Gastrocnemius medialis (tissue), 4 donors: ENCODE measurements around the gene TAAR6.
"Not testable (repeated sequence)": the region's sequence is repeated elsewhere in the genome, so short reads cannot be mapped to it uniquely, and the experiment has no call there.

Source experiments
- POLR2A ChIP-seq, 2 donors: fragments of 450-650 bp; IDR thresholded peaks; one replicate each; pipeline ENCODE4 v1.6.1; 2017; ENCODE audit warnings: antibody characterized with exemption in 2 of 2, mild to moderate bottlenecking in 2 of 2, moderate library complexity in 2 of 2
- TF ChIP-seq, protein P1 (sequence below), 5 experiments: fragments of 450-650 bp in 3 of 5; fragments of 200-600 bp in 2 of 5; sonication (generic) in 2 of 5; IDR thresholded peaks in 4 of 5; conservative IDR thresholded peaks in 1 of 5; 1 replicate in 4 of 5; 2 replicates in 1 of 5; pipeline ENCODE4 v1.5.1; 2016 to 2019; ENCODE audit warnings: antibody characterized with exemption in 5 of 5, mild to moderate bottlenecking in 3 of 5, moderate library complexity in 3 of 5

- TF ChIP-seq, protein P1, sequence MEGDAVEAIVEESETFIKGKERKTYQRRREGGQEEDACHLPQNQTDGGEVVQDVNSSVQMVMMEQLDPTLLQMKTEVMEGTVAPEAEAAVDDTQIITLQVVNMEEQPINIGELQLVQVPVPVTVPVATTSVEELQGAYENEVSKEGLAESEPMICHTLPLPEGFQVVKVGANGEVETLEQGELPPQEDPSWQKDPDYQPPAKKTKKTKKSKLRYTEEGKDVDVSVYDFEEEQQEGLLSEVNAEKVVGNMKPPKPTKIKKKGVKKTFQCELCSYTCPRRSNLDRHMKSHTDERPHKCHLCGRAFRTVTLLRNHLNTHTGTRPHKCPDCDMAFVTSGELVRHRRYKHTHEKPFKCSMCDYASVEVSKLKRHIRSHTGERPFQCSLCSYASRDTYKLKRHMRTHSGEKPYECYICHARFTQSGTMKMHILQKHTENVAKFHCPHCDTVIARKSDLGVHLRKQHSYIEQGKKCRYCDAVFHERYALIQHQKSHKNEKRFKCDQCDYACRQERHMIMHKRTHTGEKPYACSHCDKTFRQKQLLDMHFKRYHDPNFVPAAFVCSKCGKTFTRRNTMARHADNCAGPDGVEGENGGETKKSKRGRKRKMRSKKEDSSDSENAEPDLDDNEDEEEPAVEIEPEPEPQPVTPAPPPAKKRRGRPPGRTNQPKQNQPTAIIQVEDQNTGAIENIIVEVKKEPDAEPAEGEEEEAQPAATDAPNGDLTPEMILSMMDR (IDR thresholded peaks at IDR 0.05 in 4 of 5, conservative IDR thresholded peaks at IDR 0.05 in 1 of 5) = not testable (repeated sequence)
- not testable (repeated sequence) for TF ChIP-seq POLR2A (IDR thresholded peaks at IDR 0.05)
Observed at GRCh38 chr6:132560087-132560486, 10.0 kb upstream of the TAAR6 start.
